ENCODE results near the gene DES. TPM values are rescaled to one million over a fixed set of nuclear protein-coding genes. Genes with fewer than 3 reads are reported as not detected.

Gene DES
- total RNA-seq, 4 donors from 2014 or later: 19,008 to 28,635 (median 23,575) TPM

DNA sequence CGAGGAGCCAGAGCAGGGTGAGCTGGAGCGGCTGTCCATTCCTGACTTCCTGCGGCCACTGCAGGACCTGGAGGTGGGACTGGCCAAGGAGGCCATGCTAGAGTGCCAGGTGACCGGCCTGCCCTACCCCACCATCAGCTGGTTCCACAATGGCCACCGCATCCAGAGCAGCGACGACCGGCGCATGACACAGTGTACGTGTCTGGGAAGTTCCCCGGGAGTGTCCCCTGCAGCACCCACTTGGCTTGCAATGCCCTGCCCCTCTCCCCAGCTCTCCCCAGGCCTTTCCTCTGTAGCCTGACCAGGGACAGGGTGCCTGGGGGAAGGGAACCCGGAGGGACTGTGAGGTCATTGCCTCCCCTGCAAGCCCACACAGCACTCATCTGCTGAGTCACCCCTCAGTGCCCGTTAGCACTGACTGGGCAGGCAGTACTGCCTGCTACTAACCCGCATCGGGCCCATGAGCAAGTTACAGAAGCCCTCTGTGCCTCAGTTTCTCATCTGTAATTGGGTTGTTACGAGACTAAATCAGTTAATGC lies 51.1 kb downstream of the DES start:
- H3K4me3 ChIP-seq: no peak overlapping the region
- ATAC-seq: peak in 1 of 2 donors; percentile 21
- no peaks in the 10 kb centered on the region for H3K4me1 ChIP-seq
- DNase-seq: no peak
- H3K27me3 ChIP-seq: no peaks in the 10 kb centered on the region
- TF ChIP-seq, protein P1, sequence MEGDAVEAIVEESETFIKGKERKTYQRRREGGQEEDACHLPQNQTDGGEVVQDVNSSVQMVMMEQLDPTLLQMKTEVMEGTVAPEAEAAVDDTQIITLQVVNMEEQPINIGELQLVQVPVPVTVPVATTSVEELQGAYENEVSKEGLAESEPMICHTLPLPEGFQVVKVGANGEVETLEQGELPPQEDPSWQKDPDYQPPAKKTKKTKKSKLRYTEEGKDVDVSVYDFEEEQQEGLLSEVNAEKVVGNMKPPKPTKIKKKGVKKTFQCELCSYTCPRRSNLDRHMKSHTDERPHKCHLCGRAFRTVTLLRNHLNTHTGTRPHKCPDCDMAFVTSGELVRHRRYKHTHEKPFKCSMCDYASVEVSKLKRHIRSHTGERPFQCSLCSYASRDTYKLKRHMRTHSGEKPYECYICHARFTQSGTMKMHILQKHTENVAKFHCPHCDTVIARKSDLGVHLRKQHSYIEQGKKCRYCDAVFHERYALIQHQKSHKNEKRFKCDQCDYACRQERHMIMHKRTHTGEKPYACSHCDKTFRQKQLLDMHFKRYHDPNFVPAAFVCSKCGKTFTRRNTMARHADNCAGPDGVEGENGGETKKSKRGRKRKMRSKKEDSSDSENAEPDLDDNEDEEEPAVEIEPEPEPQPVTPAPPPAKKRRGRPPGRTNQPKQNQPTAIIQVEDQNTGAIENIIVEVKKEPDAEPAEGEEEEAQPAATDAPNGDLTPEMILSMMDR (IDR thresholded peaks at IDR 0.05 in 4 of 5, conservative IDR thresholded peaks at IDR 0.05 in 1 of 5): no peak
- TF ChIP-seq POLR2A (IDR thresholded peaks at IDR 0.05): no peak
- H3K36me3 ChIP-seq: peaks cover 0 to 87% of the 10 kb centered on the region in 2 donors
- in situ Hi-C loops (cut with MboI; ENCODE audit: low sequenced_read_pairs in 4 of 4) (no loop called here), intact Hi-C loops (cut with DNase I; ENCODE audit: low total_unique reads) (no loop called here)
- no peaks in the 10 kb centered on the region for H3K9me3 ChIP-seq
- peak overlapping the region in 2 of 4 donors; percentile 10 to 54 for H3K27ac ChIP-seq

GRCh38 chr2:219470429-219470828 lies 52.3 kb downstream of the DES start:
- TF ChIP-seq, protein P1 (IDR thresholded peaks at IDR 0.05 in 4 of 5, conservative IDR thresholded peaks at IDR 0.05 in 1 of 5): no peak
- TF ChIP-seq POLR2A (IDR thresholded peaks at IDR 0.05): no peak
- DNase-seq: no peak
- Histone ChIP-seq H3K36me3 (peaks cover 0 to 87% of the 10 kb centered on the region in 2 donors), H3K27me3 (no peaks in the 10 kb centered on the region), H3K4me1 (no peaks in the 10 kb centered on the region), H3K9me3 (no peaks in the 10 kb centered on the region), H3K27ac (peak overlapping the region in 1 of 4 donors; percentile 54), H3K4me3 (no peak overlapping the region)
- in situ Hi-C loops (cut with MboI; ENCODE audit: low sequenced_read_pairs in 4 of 4): loop anchor here in 2 of 4 donors (10.0 kb wide), 1 partner anchor 54 kb away; no protein-coding TSS in a partner anchor
- no peak for ATAC-seq
- intact Hi-C loops (cut with DNase I; ENCODE audit: low total_unique reads): no loop called here

GRCh38 chr2:219471476-219472371 lies 53.5 kb downstream of the DES start:
- DNase-seq: no peak
- in situ Hi-C loops (cut with MboI; ENCODE audit: low sequenced_read_pairs in 4 of 4): loop anchor here in 2 of 4 donors (10.0 kb wide), 1 partner anchor 53 kb away; no protein-coding TSS in a partner anchor
- intact Hi-C loops (cut with DNase I; ENCODE audit: low total_unique reads): no loop called here

GRCh38 chr2:219472629-219473187 lies 54.5 kb downstream of the DES start:
- intact Hi-C loops (cut with DNase I; ENCODE audit: low total_unique reads): no loop called here
- DNase-seq (no peak), ATAC-seq (no peak)
- H3K27ac ChIP-seq: peak overlapping the region in 1 of 4 donors; percentile 36
- TF ChIP-seq POLR2A (IDR thresholded peaks at IDR 0.05): no peak
- TF ChIP-seq, protein P1 (IDR thresholded peaks at IDR 0.05 in 4 of 5, conservative IDR thresholded peaks at IDR 0.05 in 1 of 5): no peak
- H3K4me1 ChIP-seq: no peaks in the 10 kb centered on the region
- H3K4me3 ChIP-seq: no peak overlapping the region
- no peaks in the 10 kb centered on the region for H3K9me3 ChIP-seq
- H3K36me3 ChIP-seq: peaks cover 0 to 72% of the 10 kb centered on the region in 2 donors
- in situ Hi-C loops (cut with MboI; ENCODE audit: low sequenced_read_pairs in 4 of 4): loop anchor here in 2 of 4 donors (10.0 kb wide), 1 partner anchor 52 kb away; no protein-coding TSS in a partner anchor
- no peaks in the 10 kb centered on the region for H3K27me3 ChIP-seq

More at GRCh38 chr2:219471476-219472371, 53.5 kb downstream of the DES start:
- no peaks in the 10 kb centered on the region for H3K27me3 ChIP-seq
- H3K27ac ChIP-seq: no peak overlapping the region
- no peaks in the 10 kb centered on the region for H3K4me1 ChIP-seq
- ATAC-seq: no peak
- no peaks in the 10 kb centered on the region for H3K9me3 ChIP-seq
- H3K4me3 ChIP-seq: no peak overlapping the region
- TF ChIP-seq, protein P1 (IDR thresholded peaks at IDR 0.05 in 4 of 5, conservative IDR thresholded peaks at IDR 0.05 in 1 of 5): no peak
- no peak for TF ChIP-seq POLR2A (IDR thresholded peaks at IDR 0.05)
- H3K36me3 ChIP-seq: peaks cover 0 to 75% of the 10 kb centered on the region in 2 donors

Measured in gastrocnemius medialis (tissue), 4 donors.